Hippocampal formation (tissue), 2 donors: ENCODE results near the gene METTL26.
A peak's percentile ranks its signal among the peaks of the same experiment; 100 is the strongest.
"Not testable (repeated sequence)": the region's sequence is repeated elsewhere in the genome, so short reads cannot be mapped to it uniquely, and the experiment has no call there.

Source experiments
- DNase-seq, 2 donors: peaks; one replicate each; lab custom pipeline; 2025; lab: John Stamatoyannopoulos, UW

Gene METTL26

DNA sequence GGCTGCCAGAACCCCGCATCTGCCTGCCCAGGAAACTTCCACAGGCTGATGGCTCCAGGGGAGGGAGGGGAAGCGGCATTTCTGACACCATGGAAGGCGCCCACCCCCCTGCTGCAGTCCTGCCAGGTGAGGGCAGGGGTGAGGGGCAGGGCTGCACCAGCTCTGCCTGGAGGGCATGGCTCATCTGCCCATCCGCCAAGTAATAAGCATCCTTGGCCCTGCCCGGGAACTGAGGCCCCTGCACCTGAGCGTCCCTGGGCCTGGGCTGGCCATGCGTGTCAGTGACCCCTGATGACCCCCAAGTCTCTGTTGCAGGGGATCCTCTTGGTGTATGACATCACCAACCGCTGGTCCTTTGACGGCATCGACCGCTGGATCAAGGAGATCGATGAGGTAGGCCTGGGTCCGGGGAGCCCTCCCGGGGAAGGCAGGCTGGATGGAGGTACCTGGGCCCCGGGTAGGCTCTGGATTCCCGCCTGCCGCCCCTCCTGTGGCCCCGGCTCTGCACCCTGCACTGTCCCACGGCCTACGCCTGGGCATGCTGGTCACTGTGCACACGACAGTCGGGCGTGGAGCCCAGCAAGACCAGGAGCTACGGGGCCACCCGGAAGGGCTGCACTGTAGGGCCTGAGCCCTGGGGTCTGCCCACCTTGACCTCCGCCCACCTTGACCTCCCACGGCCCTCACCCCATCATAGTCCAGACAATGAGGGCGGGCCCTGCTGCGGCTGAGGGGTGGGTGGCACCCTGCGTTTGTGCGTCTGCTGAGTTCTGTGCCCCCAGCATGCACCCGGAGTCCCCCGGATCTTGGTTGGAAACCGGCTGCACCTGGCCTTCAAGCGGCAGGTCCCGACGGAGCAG is 10.8 kb downstream of the METTL26 start:
- no peak for DNase-seq

DNA sequence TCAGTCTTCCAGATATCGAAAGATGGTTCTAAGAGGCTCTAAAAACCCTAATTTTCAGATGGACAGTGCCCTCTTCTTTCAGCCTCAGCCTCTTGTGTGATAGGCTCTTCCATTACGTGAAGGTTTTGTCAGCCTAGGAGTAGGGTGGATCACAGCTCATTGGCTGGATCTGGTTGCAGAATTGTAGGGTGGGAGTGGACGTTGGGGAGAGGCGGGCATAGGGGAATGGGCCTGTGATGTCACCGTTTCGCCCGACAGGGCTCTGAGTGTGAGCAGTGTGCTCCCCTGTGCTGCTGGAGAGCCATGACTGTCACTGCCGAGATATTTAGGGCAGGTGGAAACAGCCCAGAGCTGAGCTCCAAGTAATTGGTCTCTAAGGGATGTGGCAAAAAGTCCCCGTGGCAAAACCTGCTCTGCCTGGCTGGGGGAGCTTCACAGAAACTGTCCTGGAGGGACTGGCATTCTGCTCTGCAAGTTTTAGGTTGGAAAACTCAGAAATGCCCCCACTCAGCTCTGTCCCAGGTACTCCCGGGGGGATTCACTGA is 11.5 kb downstream of the METTL26 start:
- DNase-seq: no peak

DNA sequence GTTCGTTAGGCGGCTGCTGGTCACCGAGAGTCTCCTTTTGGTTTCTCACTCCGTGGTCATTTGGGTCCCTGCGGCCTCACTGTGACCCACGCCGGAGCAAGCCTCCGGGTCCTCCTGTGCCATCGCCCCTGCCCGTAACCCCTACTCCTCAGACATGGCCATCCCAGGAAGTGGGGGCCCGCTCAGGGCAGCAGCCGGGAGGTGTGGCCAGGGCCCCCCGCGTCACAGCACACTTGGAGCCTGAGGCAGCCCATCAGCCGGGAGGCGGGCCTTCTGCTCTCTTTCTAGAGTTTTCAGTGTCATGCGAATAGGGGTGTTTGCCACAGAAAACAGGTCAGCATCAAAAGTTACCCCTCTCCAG is 13.2 kb downstream of the METTL26 start:
- DNase-seq: no peak

DNA sequence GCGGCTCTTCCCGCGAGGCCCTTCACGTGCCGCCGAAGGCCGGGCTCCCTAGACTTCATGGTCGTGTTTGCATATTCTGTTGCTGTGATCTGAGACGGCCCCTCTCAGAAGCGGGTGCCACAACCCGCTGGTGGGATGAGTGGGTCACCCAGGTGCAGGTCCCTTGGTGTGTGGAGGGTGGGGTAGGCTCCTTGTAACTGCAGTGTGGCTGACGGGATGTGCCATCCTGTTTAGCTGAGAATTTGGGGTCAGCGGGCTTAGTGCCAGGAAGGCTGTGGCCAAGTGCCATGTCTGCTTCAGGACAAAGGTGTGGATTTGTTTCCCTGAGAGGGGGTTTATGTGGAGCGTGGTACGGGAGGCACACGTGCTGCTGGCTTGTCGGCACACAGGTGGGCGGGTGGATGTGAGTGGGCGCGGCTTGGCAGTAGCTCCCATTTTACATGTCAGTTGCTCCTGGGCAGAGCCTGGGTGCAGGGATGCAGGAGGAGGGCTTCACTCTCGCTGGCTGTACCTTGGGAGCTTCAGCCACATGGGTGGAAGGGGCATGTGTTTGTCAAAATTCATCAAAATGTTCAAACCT is 14.5 kb downstream of the METTL26 start:
- no peak for DNase-seq

DNA sequence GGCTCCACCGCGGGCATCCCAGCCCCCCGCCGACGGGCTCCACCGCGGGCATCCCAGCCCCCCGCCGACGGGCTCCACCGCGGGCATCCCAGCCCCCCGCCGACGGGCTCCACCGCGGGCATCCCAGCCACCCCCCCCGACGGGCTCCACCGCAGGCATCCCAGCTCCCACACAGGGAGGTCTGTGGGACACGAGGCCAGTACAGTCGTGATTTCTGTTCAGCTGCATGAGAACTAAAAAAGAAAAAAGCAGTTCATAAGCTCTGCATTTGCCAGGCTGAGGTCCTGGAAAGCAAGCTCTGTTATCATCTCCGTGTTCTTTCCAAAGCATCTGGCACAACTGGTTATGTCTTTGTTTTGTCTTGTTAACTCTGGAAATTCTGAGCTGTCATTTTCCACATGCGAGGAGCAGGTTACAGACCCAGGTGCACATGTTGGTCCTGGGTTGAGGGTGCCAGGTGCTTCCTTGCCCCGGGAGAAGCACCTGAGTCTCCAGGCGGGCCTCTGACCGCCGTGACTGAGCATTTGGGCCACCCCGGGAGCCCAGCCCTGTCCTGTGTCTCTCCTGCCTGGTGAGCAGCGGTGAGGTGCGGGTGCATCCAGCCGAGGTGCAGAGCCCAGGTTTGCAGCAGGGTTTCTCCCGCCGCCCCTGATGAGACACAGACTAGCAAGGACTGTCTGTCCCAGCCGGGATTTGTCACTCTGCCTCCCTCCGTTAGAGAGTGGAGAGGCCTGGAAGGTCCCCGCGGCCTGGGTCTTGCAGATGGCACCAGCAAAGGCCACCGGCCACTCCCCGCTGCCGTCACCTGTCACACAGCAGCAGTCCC is 15.2 kb downstream of the METTL26 start:
- no peak for DNase-seq

DNA sequence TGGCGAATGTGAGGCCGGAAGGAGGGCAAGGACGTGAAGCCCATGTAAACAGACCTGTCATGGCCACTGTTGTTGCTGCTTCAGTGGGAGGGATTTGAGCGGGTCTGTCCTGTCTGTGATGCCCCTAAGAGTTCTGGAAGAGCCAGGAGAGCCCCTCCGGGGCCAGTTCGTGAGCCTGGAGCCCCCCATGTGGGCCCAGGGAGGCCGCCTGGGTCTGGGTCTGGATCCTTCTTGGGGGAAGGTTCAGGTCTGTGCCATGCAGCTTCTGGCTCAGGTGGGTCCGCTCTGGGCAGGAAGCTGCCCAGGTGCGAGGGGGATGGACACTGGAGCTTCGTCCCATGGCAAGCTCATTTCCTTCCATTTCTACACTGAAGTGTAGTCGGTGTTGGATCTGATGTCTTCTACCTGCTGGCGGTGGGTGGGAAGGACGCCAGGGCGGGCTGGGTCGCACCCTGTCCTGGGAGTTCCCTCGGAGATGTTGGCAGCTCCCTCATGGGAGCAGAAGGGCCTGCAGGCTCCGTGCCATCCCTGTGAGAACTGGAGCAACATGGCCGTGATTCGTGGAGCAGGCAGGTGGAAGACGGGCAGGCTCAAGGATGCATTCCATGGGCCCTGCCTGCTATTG is 16.5 kb downstream of the METTL26 start:
- no peak for DNase-seq

DNA sequence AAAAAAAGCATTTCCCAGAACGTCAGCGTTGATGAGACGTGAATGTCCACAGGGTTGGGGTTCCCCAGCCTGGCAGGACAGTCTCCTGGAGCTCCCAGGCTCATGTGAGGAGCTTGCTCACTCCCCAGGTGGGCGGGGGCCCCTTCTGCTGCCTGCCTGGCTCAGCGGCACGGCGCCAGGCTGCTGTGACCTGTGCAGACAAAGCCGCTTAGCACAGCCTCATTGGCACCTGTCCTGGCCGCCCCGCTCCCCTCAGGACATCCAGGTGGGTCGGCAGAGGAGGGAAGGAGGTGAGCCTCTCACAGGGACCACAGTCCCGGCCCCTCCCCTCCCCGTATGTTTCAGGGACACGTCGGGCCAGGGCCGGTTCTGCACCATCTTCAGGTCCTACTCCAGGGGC is 18.2 kb downstream of the METTL26 start:
- DNase-seq: no peak

DNA sequence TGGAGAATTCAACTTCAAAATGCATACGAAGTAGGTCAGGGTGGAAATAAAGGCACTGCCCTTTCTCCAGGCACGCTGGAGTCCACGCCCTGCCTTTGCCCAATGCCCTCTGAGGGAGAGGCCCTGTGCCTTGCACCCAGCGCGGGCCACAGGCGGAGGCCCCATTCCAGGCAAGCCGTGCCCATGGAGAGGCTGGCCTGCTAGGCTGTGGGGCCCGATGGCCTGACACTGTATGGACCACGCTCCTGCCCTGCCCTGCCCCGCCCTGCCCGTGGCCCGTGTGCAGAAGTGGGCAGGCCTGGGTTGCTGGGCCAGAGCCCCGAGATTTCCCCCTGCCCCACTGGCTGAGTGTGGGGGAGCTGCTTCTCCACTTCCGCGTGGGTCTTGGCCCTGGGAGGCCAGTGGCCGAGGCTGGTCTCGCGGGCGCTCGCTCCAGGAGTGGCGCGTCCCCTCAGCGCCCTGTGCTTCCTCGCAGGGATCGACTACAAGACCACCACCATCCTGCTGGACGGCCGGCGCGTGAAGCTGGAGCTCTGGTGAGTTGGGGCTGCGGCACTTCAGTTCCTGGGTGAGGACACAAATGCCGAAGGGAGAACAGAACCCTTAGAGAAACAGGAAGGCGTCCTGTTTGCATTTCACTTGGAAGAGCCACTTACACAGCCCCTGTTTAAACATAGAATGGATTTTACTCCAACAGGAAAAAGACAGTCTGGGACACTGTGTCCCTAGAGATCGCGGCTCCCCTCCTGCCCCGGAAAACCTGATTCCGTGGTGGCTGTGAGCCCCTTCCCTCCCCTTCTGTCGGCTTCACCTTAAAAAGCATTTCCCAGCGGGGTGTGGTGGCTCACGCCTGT is 19.1 kb downstream of the METTL26 start:
- DNase-seq: no peak

DNA sequence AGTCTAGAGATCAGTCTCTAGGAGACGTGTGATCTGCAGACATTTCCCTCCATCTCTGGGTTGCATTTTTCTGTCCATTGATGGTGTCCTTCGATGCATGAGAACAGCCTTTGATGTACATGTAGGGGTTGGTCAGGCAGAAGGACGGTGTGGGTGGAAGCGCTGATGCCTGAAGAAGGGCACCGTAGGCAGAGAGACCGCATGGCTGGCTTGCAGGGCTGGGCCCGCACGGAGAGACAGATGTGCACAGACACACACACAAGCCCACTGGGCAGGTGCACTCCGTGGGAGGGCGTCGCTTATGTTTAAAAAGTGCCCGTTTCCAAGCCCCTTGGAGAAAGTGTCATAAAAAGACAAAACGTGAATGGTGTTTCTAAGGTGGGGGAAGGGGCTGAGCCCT is 21.0 kb downstream of the METTL26 start:
- DNase-seq: no peak

DNA sequence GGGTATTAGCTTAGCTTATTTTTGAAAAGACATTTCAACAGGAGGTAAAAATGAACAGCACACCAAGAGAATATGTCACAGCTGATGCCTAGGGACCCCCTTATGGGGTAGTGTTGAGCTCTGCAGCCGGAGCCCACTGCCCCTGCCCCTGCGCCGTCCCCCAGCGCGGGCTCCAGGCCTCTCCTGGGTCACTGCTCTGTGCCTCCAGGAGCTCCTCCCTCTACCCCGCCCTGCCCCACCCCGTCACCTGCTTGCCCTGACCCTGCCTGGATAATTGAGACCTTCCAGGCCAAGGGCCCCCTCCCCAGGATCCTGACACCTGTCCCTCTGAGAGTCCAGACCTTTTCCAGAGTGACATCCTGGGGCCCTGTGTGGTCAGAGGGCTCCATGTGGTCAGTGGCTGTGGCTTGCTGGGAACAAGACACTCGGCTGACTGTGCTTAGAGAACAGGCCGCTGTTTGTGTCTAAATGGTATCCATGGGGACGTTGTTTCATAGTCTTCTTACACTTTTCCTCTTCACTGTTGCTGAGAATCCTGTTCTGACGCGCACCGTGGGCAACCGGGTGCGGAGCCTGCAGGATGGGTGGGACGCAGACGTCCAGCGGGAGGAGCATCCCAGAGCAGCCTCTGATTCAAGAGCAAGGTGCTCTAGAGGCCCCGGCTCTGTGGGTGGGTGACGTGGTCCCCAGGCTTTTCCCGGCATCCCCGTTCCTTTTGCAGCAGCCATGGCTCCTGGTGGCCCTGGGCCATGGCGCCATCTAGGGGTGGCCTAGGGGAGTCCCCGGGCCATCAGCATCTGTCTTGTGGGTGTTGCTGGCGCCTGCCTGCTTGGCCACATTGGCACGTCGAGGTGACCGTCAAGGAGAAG is 25.4 kb downstream of the METTL26 start:
- peak; percentile 27 to 45 for DNase-seq

DNA sequence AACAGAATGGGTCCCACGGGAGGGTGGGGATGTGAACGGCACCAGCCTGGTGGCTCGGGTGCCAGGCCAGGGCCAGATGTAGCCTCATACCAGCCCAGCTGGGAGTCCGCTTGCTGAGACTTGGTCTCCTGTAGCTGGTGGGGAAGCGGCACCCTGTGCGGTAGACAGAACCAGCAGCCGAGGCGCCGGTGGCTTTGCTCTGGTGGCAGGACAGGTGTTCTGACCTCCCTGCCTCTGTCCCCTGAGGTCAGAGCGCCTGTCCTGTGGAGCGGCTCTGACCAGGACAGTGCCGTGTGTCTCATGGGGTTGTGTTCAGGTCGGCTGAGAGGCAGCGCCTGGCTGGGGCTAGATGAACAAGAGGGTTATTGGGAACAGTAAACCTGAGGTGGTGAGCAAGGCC is 26.1 kb downstream of the METTL26 start:
- DNase-seq: no peak

DNA sequence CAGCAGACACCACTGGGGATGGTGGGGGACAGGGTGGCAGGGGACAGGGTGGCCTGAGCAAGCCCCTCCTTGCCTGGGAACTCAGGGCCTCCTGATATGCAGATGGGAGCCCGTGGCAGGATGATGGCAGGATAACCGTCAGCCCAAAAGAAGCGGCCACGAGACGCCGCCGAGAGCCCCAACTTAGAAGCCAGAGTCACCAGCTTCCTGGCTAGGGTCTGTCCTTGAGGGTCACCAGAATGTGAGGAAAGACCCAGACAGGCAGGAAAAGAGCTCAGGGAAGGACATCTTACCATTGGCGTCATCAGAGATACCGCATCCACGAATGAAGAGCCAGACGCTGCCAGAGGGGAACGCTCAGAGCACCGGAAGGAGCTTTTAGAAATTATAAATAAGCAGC is 26.8 kb downstream of the METTL26 start:
- DNase-seq: no peak

DNA sequence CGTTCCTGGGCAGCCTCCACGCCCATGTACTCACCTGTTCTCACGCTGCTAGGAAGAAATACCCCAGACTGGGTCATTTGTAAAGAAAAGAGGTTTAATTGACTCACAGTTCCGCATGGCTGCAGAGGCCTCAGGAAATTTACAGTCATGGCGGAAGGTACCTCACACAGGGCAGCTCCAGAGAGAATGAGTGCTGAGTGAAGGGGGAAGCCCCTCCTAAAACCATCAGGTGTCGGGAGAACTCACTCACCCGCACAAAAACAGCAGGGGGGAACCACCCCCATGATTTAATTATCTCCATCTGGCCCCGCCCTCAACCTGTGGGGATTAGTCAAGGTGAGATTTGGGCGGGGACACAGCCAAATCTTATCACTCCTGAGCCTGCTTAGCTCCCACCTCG is 28.1 kb downstream of the METTL26 start:
- no peak for DNase-seq

DNA sequence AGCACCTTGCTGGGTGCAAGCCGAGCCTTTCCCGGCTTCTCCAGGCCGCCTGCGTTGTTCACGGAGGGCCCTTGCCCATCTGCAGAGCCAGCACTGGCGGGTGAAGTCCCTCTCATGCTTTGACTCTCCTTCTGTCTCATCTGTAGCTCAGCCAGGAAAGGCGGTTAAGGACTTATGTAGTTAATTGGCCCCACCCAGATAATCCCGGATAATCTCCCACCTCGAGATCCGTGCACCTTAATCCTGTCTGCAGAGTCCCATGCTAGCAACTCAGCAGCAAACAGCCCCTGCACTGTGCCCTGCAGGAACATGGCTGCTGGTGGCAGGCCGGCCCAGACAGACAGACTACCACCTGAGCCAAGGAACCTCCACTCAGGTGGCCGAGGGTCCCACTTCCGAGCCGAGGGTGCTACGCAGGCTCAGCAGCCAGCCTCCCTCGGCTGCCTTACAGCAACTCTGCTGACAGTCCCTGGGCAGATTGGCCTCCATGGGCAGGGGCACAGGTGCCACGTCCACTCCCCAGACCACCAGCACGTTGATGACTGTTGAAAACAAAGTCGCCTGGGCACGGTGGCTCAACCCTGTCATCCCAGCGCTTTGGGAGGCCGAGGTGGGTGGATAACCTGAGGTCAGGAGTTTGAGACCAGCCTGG is 29.3 kb downstream of the METTL26 start:
- no peak for DNase-seq

DNA sequence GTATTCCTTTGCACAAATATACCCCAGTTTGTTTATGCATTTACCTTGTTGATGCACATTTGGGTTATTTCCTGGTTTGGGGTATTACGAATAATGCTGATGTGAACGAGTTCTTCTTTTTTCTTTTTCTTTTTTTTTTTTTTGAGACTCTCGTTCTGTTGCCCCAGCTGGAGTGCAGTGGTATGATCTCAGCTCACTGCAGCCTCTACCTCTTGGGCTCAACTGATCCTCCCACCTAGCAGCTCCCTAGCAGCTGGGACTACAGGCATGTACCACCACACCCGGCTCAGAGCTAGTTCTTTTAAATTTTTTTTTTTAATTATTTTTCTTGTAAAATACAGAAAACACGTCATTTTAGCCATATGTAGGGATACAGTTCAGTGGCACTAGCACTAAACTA is 32.2 kb downstream of the METTL26 start:
- DNase-seq: no peak

DNA sequence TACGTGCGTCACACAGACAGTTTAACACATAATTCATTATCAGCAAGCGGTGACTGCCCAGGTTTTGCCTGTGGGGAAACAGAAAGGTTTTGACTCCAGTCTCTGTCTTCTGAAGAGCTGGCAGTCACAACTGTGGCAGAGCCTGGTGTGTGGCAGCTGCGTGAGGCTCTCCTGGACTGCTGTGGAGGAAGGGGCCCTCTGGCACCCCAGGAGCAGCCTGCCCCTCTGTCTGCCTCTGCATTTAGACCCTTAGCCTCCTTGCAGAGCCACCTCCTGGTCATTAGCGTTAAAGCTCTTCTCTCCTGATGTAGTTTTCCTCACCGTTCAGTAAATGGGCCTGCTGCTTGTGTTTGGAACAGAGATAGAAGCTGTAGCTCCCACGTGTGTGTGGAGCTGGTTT is 35.3 kb downstream of the METTL26 start:
- peak in 1 of 2 donors; percentile 19 for DNase-seq

DNA sequence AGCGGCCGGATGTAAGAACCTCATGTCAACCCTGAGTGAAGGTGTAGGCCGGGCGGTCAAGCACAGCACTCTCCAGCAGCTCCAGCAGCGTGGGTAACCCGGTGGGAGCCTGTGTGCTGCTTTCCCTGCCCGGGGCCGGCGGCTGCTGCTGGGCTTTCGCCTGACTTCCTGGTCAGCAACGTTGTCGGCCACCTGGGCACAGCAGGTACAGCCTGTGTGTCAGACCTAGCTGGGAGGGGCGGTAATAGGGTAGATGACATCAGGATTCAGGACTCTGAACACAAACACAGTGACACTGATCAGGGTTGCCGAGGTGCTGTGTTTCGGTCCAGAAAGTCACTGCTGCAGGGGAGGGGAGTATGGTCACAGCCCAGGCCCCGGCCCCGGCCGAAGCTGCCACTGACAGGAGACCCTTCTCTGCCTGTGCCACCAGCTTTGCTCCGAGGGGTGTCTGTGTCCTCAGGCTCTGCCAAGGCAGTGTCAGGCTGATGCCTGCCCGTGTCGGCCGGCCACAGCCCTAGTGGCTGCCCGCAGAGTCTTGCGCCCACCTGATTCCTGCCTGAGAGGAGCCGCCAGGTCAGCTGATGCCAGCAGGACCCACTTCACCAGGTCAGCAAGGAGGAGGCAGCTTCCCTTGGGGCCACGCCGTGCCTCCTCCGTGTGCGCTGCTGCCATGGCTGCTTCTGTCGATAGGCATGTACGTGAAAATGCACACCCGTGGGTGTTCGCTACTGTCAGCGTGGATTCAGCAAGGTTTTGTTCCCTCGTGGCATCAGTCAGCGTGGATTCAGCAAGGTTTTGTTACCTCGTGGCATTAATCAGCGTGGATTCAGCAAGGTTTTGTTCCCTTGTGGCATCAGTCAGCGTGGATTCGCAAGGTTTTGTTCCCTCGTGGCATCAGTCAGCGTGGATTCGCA is 37.0 kb downstream of the METTL26 start:
- no peak for DNase-seq

DNA sequence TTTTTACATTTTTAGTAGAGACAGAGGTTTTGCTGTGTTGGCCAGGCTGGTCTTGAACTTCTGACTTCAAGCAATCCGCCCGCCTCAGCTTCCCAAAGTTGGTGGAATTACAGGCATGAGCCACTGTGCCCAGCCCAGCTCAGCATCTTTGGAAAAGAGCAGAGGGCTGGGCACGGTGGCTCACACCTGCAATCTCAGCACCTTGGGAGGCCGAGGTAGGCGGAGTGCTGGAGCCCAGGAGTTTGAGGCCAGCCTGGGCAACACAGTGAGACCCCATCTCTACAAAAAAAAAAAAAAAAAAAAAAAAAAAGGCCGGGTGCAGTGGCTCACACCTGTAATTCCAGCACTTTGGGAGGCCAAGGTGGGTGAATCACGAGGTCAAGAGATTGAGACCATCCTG is 38.5 kb downstream of the METTL26 start:
- not testable (repeated sequence) for DNase-seq

DNA sequence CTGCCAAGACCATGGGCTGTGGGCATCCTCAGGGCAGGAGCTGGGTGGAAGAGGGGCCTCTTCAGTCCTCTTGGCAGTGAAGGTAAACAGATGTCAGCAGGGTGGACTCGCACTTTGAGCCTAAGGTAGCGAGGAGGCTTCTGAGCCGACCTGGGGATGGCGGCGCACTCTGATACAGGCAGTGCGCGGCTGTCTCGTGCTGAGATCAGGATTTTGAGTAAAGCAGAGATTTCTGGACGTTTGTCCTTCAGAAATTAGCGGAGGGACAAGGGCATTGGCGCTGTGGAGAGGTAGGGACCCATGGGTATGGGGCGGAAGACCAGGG is 39.4 kb downstream of the METTL26 start:
- DNase-seq: no peak
